ENCODE measurements around the gene POLH. TPM values are rescaled to one million over a fixed set of nuclear protein-coding genes. Genes with fewer than 3 reads are reported as not detected.
A peak's percentile ranks its signal among the peaks of the same experiment; 100 is the strongest.

The POLH gene
- total and polyA plus RNA-seq, 9 of the 15 experiments (the other 6 are each of a cell fraction or from before 2014, with no cell fraction given): 5.8 to 31.6 (median 20.6) TPM

DNA sequence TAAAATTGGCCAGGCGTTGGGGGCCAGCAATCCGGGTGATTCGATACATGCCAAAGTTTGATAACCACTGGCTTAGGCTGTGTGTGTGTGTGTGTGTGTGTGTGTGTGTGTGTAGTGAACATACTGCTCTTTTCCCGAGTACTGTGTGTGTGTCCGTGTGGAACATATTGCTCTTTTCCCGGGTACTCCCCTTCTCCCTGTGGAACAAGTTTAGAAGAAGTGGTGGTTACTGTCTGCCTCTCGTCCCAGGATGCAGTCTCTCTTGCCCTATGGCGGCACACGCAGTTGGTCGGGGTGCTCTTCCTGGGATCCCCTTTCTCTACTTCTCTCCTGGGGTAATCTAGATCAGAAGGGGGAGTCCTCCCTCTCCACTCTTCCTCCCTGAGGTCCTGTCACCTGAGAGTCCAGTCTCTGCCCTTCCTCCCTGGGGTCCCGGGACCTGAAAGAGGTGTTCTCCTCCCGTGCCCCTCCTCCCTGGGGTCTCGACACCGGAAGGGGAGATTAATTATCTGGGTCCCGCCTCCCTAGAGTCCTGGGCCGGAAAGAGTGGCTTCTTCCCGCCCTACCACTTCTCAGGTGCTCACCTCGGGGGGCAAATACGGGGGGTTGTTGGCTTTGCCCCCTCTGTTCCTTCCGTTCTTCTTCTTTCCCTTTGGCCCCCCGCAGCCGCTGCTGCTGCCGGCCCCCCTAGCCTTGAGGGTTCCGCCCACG is 52.6 kb downstream of the POLH start (continued):
- TF ChIP-seq, protein P1, sequence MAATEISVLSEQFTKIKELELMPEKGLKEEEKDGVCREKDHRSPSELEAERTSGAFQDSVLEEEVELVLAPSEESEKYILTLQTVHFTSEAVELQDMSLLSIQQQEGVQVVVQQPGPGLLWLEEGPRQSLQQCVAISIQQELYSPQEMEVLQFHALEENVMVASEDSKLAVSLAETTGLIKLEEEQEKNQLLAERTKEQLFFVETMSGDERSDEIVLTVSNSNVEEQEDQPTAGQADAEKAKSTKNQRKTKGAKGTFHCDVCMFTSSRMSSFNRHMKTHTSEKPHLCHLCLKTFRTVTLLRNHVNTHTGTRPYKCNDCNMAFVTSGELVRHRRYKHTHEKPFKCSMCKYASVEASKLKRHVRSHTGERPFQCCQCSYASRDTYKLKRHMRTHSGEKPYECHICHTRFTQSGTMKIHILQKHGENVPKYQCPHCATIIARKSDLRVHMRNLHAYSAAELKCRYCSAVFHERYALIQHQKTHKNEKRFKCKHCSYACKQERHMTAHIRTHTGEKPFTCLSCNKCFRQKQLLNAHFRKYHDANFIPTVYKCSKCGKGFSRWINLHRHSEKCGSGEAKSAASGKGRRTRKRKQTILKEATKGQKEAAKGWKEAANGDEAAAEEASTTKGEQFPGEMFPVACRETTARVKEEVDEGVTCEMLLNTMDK (IDR thresholded peaks at IDR 0.05; ENCODE audit: borderline replicate concordance, insufficient read depth, low read depth, low read length, poor library complexity, severe bottlenecking): no peak
- TF ChIP-seq MTF1 (CRISPR knock-in tag; IDR thresholded peaks at IDR 0.05; ENCODE audit: borderline replicate concordance) (no peak), NFRKB (IDR thresholded peaks at IDR 0.05; ENCODE audit: low read depth) (peak; percentile 97), NR2F6 (CRISPR knock-in tag; IDR thresholded peaks at IDR 0.05) (no peak), CREM (IDR thresholded peaks at IDR 0.05; ENCODE audit: low read depth) (no peak), ZFP36 (IDR thresholded peaks at IDR 0.05; ENCODE audit: low read depth, low read length, partially characterized antibody) (no peak), MECOM (CRISPR knock-in tag; IDR thresholded peaks at IDR 0.05) (no peak), SNIP1 (IDR thresholded peaks at IDR 0.05; ENCODE audit: low read depth) (no peak), ZNF445 (CRISPR knock-in tag; IDR thresholded peaks at IDR 0.05; ENCODE audit: low read depth) (no peak), OTX1 (CRISPR knock-in tag; IDR thresholded peaks at IDR 0.05) (peak; percentile 93), HIVEP1 (CRISPR knock-in tag; IDR thresholded peaks at IDR 0.05) (no peak), NFIX (CRISPR knock-in tag; IDR thresholded peaks at IDR 0.05; ENCODE audit: low read depth) (no peak), SOX6 (IDR thresholded peaks at IDR 0.05) (peak; percentile 36; the same call in 1 of the 2 replicates), WHSC1 (IDR thresholded peaks at IDR 0.05; ENCODE audit: low read length) (no peak), ZKSCAN8 (CRISPR knock-in tag; IDR thresholded peaks at IDR 0.05) (no peak), GATAD2B (IDR thresholded peaks at IDR 0.05; ENCODE audit: borderline replicate concordance) (no peak), NCOA1 (IDR thresholded peaks at IDR 0.05; ENCODE audit: low read depth) (peak; percentile 51), NR2C2 (CRISPR knock-in tag; IDR thresholded peaks at IDR 0.05) (0 out of 2 replicates have a peak, but pooled peaks have one; percentile 64), NR2C2 (tag; IDR thresholded peaks at IDR 0.05) (no peak)
- TF ChIP-seq, protein P2, sequence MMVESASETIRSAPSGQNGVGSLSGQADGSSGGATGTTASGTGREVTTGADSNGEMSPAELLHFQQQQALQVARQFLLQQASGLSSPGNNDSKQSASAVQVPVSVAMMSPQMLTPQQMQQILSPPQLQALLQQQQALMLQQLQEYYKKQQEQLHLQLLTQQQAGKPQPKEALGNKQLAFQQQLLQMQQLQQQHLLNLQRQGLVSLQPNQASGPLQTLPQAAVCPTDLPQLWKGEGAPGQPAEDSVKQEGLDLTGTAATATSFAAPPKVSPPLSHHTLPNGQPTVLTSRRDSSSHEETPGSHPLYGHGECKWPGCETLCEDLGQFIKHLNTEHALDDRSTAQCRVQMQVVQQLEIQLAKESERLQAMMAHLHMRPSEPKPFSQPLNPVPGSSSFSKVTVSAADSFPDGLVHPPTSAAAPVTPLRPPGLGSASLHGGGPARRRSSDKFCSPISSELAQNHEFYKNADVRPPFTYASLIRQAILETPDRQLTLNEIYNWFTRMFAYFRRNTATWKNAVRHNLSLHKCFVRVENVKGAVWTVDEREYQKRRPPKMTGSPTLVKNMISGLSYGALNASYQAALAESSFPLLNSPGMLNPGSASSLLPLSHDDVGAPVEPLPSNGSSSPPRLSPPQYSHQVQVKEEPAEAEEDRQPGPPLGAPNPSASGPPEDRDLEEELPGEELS (CRISPR knock-in tag; IDR thresholded peaks at IDR 0.05; ENCODE audit: borderline replicate concordance): no peak
- TF ChIP-seq, protein P3, sequence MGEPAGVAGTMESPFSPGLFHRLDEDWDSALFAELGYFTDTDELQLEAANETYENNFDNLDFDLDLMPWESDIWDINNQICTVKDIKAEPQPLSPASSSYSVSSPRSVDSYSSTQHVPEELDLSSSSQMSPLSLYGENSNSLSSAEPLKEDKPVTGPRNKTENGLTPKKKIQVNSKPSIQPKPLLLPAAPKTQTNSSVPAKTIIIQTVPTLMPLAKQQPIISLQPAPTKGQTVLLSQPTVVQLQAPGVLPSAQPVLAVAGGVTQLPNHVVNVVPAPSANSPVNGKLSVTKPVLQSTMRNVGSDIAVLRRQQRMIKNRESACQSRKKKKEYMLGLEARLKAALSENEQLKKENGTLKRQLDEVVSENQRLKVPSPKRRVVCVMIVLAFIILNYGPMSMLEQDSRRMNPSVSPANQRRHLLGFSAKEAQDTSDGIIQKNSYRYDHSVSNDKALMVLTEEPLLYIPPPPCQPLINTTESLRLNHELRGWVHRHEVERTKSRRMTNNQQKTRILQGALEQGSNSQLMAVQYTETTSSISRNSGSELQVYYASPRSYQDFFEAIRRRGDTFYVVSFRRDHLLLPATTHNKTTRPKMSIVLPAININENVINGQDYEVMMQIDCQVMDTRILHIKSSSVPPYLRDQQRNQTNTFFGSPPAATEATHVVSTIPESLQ (CRISPR knock-in tag; IDR thresholded peaks at IDR 0.05): no peak
- TF ChIP-seq, protein P4, sequence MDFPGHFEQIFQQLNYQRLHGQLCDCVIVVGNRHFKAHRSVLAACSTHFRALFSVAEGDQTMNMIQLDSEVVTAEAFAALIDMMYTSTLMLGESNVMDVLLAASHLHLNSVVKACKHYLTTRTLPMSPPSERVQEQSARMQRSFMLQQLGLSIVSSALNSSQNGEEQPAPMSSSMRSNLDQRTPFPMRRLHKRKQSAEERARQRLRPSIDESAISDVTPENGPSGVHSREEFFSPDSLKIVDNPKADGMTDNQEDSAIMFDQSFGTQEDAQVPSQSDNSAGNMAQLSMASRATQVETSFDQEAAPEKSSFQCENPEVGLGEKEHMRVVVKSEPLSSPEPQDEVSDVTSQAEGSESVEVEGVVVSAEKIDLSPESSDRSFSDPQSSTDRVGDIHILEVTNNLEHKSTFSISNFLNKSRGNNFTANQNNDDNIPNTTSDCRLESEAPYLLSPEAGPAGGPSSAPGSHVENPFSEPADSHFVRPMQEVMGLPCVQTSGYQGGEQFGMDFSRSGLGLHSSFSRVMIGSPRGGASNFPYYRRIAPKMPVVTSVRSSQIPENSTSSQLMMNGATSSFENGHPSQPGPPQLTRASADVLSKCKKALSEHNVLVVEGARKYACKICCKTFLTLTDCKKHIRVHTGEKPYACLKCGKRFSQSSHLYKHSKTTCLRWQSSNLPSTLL (IDR thresholded peaks at IDR 0.05): 0 out of 2 replicates have a peak, but pooled peaks have one; percentile 17
